ENCODE results near the gene BDH1. TPM values are rescaled to one million over a fixed set of nuclear protein-coding genes. Genes with fewer than 3 reads are reported as not detected.

The BDH1 gene
- total and polyA plus RNA-seq, 2 of the 8 experiments (the other 6 are each of a cell fraction or from before 2014, with no cell fraction given): 27.2 to 28.1 TPM

- TF ChIP-seq NANOG (IDR thresholded peaks at IDR 0.05; ENCODE audit: insufficient read depth, low read depth, low read length, poor library complexity, severe bottlenecking) (no peak), TCF12 (IDR thresholded peaks at IDR 0.05; ENCODE audit: low read depth, low read length) (no peak), KDM4A (IDR thresholded peaks at IDR 0.05; ENCODE audit: low read depth, low read length, severe bottlenecking) (no peak), FOSL1 (IDR thresholded peaks at IDR 0.05; ENCODE audit: insufficient read depth, low read depth, low read length) (no peak), E2F6 (IDR thresholded peaks at IDR 0.05) (no peak), RNF2 (IDR thresholded peaks at IDR 0.05; ENCODE audit: borderline replicate concordance, low read depth, low read length, missing control alignments, poor library complexity, severe bottlenecking) (no peak), BRCA1 (IDR thresholded peaks at IDR 0.05; ENCODE audit: low read depth, low read length) (no peak), CREB1 (IDR thresholded peaks at IDR 0.05) (no peak)
Measured at GRCh38 chr3:197519801-197520211, 36.0 kb downstream of the BDH1 start (continued).
